Activated naive CD8-positive, alpha-beta T cell treated with anti-CD3 and anti-CD28 coated beads for 36 hours (primary cell): ENCODE measurements around the gene LRP1. TPM values are rescaled to one million over a fixed set of nuclear protein-coding genes. Genes with fewer than 3 reads are reported as not detected.

ENCODE experiments used
- DNase-seq: peaks from one replicate; pipeline ENCODE4 v3.0.0; 2021
- H3K27ac Mint-ChIP-seq: one replicate; pipeline ENCODE4 v1.8.0; 2022; ENCODE audit warnings: mild to moderate bottlenecking, moderate library complexity, mixed read lengths
- H3K27me3 Mint-ChIP-seq: one replicate; pipeline ENCODE4 v1.8.0; 2022; ENCODE audit warnings: mild to moderate bottlenecking, mixed read lengths
- H3K36me3 Mint-ChIP-seq: one replicate; pipeline ENCODE4 v1.8.0; 2021; ENCODE audit warnings: mild to moderate bottlenecking, mixed read lengths
- H3K4me1 Mint-ChIP-seq: one replicate; pipeline ENCODE4 v1.8.0; 2021; ENCODE audit warnings: mixed read lengths
- H3K4me3 Mint-ChIP-seq: one replicate; pipeline ENCODE4 v1.8.0; 2022; ENCODE audit warnings: mild to moderate bottlenecking, moderate library complexity, mixed read lengths
- H3K9me3 Mint-ChIP-seq: one replicate; pipeline ENCODE4 v1.8.0; 2022; ENCODE audit warnings: mixed read lengths
- total RNA-seq, 2 experiments: library from RNA; stranded (reverse); gene quantifications; one replicate each; pipeline ENCODE4 v1.2.3, GENCODE V29; 2021

LRP1 gene
- total RNA-seq, 2 experiments from 2014 or later = 1.3 to 2.0 TPM

DNA sequence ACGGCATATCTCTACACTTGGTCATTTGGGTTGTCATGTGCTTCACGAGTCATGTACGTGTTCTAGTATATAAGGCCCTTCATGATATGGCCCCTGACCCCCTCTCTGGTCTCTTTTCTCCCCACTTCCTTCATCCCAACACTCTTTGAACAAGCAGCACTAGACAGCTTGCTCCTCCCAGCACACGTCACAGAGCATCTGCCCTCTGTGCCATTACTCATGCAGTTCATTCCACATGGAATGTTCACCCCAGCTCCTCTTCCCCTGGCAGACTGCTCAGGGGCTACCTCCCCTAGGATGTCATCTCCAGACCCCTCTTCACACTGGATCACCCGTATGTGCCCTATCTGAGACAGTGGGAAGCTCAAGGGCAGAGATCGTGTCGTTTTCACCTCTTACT is 33.2 kb downstream of the LRP1 start:
- H3K27me3 Mint-ChIP-seq = no peaks in the 10 kb centered on the region
- H3K4me1 Mint-ChIP-seq = peaks cover 6% of the 10 kb centered on the region
- H3K9me3 Mint-ChIP-seq = no peaks in the 10 kb centered on the region
- DNase-seq = no peak
- H3K27ac Mint-ChIP-seq = no peak overlapping the region
- H3K4me3 Mint-ChIP-seq = no peak overlapping the region
- H3K36me3 Mint-ChIP-seq = no peaks in the 10 kb centered on the region

DNA sequence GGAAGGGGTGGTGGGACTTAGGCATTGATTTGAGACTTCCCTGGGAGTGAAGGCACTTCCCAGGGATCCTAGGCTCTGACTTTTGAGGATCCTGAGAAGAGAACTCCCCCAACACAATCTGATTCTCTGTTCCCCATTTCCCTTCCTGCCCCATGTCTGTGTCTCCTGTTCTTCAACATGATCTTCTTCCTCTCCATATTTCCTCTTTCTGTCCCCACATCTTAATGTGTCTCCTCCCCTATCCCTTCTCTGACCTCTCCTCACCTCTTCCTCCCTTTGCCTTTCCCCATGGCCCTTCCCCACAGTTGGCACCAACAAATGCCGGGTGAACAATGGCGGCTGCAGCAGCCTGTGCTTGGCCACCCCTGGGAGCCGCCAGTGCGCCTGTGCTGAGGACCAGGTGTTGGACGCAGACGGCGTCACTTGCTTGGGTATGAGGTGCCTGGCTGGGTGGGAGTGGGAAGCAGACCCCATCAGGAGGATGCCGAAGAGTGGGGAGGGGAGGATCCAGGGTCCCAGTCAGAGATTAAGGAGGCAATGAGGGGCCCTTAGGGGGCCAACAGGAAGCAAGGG is 34.4 kb downstream of the LRP1 start:
- DNase-seq = no peak
- peaks cover 8% of the 10 kb centered on the region for H3K4me1 Mint-ChIP-seq
- no peaks in the 10 kb centered on the region for H3K9me3 Mint-ChIP-seq
- H3K27ac Mint-ChIP-seq = no peak overlapping the region
- no peaks in the 10 kb centered on the region for H3K27me3 Mint-ChIP-seq
- H3K4me3 Mint-ChIP-seq = no peak overlapping the region
- no peaks in the 10 kb centered on the region for H3K36me3 Mint-ChIP-seq

DNA sequence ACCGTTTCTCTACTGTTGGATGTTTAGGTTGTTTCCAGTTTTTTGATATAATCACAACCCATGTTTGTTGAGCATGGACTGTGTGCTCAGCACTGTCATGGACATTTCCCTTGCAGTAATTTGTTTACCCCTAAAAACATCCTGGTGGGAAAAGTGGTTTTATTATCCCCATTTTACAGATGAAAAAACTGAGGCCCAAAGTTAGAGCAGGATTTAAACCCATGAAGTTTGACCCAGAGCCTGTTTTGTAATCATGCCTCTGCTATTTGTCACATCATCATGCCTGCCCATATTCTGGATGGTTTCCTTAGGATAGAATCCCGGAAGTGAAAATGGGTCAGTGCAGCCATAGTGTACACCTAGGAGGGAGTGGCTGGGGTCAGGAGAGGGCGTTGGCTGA is 36.2 kb downstream of the LRP1 start:
- Mint-ChIP-seq H3K27ac (no peak overlapping the region), H3K36me3 (no peaks in the 10 kb centered on the region), H3K9me3 (no peaks in the 10 kb centered on the region), H3K27me3 (no peaks in the 10 kb centered on the region), H3K4me3 (no peak overlapping the region), H3K4me1 (peaks cover 4% of the 10 kb centered on the region)
- DNase-seq = no peak

DNA sequence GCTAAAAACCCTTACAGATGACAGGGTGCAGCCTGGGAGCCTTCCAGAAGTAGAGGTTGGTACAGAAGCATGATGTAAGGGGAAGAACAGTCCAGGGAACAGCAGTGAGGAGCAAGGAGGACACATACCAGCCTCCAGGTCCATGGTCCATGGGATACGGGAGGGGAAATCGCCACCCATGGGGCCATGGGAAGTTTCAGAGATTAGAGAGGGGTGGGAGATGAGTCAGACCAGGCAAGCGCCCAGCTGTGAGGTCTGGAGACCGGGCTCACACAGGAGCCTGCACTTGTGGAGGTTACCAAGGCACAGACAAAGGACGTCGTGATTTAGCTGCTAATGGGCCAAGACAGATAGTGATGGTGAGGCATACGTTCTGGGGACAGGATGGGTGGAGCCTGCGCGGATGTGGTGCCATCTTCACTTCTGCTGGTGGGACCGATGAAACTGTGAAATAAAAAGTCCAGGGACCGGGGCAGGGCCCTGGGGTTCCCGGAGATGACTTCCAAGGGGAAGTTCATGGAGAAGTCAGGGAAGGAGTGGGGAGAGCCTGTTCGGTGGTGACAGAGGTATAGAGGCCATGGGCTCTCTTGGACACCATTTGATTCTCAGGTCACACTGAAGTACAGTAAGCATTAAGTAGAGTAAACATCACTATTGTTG is 36.8 kb downstream of the LRP1 start:
- Mint-ChIP-seq H3K27ac (no peak overlapping the region), H3K4me3 (no peak overlapping the region), H3K9me3 (no peaks in the 10 kb centered on the region), H3K27me3 (no peaks in the 10 kb centered on the region), H3K4me1 (peaks cover 4% of the 10 kb centered on the region), H3K36me3 (no peaks in the 10 kb centered on the region)
- DNase-seq = no peak

DNA sequence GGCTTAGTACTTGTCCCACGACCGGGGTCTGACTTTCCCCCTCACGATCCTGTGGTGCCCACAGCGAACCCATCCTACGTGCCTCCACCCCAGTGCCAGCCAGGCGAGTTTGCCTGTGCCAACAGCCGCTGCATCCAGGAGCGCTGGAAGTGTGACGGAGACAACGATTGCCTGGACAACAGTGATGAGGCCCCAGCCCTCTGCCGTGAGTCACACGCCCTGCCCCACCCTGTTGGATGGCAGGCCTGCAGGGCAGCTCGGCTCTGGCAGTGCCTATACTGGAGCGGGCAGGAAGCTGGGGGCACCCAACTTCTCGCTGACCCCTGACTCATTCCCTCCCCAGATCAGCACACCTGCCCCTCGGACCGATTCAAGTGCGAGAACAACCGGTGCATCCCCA is 37.5 kb downstream of the LRP1 start:
- H3K27ac Mint-ChIP-seq = no peak overlapping the region
- H3K9me3 Mint-ChIP-seq = no peaks in the 10 kb centered on the region
- no peak overlapping the region for H3K4me3 Mint-ChIP-seq
- H3K4me1 Mint-ChIP-seq = peaks cover 4% of the 10 kb centered on the region
- no peak for DNase-seq
- H3K27me3 Mint-ChIP-seq = no peaks in the 10 kb centered on the region
- no peaks in the 10 kb centered on the region for H3K36me3 Mint-ChIP-seq

DNA sequence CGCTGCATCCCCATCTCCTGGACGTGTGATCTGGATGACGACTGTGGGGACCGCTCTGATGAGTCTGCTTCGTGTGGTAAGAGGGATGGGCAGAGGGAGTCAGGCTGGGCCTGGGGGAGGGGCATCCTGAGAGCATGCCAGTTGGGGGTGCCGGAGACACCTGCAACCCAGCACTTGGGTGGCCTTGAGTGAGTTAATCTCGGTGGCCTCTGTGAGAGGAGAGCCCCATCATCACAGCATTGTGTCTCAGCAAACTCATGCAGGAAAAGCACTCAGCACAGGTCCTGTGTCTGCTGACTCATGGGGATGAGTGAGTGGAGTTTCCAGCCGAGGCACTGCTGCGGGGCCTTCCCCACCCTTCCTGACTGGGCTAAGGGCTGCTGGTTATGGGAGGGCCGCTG is 38.7 kb downstream of the LRP1 start:
- no peaks in the 10 kb centered on the region for H3K27me3 Mint-ChIP-seq
- H3K4me1 Mint-ChIP-seq = peaks cover 4% of the 10 kb centered on the region
- no peak overlapping the region for H3K27ac Mint-ChIP-seq
- H3K36me3 Mint-ChIP-seq = no peaks in the 10 kb centered on the region
- peak; percentile 47 for DNase-seq
- no peak overlapping the region for H3K4me3 Mint-ChIP-seq
- H3K9me3 Mint-ChIP-seq = no peaks in the 10 kb centered on the region

DNA sequence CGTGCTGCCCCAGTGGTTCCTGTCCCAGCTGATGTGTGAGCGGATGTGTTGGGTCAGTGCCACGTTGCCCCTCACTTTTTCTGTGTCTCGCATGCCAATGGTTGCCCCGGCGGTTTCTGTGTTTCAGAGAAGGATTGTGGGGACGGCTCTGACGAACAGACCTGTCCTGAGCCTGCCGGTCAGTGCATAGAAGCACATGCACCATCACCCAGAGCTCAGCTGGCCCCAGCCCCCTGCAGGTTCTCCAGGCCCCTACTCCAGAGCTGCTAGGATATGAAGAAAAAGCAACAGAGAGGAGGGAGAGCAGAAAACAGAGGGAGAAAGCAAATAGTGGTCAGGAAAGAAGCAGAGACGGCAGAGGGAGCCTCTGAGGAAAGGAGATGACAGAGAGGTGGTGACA is 39.8 kb downstream of the LRP1 start:
- no peak overlapping the region for H3K27ac Mint-ChIP-seq
- peaks cover 4% of the 10 kb centered on the region for H3K4me1 Mint-ChIP-seq
- no peaks in the 10 kb centered on the region for H3K36me3 Mint-ChIP-seq
- H3K27me3 Mint-ChIP-seq = no peaks in the 10 kb centered on the region
- no peak for DNase-seq
- no peak overlapping the region for H3K4me3 Mint-ChIP-seq
- H3K9me3 Mint-ChIP-seq = no peaks in the 10 kb centered on the region

DNA sequence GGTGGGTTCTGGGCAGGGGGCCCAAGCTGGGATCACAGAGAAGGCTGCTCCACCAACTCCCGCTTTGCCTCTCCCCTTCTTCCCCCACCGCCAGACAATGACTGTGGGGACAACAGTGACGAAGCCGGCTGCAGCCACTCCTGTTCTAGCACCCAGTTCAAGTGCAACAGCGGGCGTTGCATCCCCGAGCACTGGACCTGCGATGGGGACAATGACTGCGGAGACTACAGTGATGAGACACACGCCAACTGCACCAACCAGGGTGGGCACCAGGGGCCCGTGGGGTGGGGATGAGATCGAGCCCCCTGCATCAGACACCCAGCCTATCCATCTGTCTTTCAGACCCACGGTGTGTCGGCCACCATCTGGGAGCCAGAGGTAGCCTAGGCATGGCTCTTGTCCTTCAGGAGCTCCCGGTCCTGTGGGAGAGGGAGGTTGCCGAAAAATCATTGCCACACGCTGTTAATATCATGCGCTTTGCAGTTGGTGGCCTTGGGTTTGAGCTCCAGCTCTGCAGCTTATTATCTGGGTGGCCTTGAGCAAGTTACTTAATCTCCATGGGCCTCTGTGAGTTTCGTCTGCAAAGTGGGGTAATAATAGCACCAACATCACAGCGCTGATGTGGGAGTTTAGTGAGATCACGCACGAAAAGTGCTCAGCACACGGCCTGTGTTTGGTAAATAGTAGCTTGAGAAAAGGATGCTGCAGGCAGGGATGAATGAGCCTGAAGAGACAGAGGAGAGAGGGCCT is 40.9 kb downstream of the LRP1 start:
- Mint-ChIP-seq H3K27me3 (no peaks in the 10 kb centered on the region), H3K27ac (no peak overlapping the region), H3K4me1 (peaks cover 4% of the 10 kb centered on the region), H3K4me3 (no peak overlapping the region), H3K9me3 (no peaks in the 10 kb centered on the region), H3K36me3 (no peaks in the 10 kb centered on the region)
- no peak for DNase-seq

DNA sequence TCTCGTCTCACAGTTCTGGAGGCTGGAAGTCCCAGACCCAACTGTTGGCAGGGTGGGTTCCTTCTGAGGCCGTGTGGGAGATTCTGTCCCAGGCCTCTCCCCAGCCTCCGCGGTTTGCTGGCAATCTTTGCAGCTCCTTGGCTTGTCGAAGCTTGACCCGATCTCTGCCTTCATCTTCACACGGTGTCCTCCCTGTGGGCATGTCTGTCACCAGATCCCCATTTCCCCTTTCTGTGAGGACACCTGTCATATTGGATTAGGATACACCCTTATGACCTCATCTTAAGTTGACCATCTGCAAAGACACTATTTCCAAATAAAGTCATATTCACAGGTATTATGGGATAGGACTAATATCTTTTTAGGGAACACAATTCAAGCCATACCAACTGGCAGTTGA is 41.7 kb downstream of the LRP1 start:
- no peaks in the 10 kb centered on the region for H3K36me3 Mint-ChIP-seq
- H3K27me3 Mint-ChIP-seq = no peaks in the 10 kb centered on the region
- no peak overlapping the region for H3K27ac Mint-ChIP-seq
- peaks cover 4% of the 10 kb centered on the region for H3K4me1 Mint-ChIP-seq
- H3K9me3 Mint-ChIP-seq = no peaks in the 10 kb centered on the region
- H3K4me3 Mint-ChIP-seq = no peak overlapping the region
- no peak for DNase-seq

DNA sequence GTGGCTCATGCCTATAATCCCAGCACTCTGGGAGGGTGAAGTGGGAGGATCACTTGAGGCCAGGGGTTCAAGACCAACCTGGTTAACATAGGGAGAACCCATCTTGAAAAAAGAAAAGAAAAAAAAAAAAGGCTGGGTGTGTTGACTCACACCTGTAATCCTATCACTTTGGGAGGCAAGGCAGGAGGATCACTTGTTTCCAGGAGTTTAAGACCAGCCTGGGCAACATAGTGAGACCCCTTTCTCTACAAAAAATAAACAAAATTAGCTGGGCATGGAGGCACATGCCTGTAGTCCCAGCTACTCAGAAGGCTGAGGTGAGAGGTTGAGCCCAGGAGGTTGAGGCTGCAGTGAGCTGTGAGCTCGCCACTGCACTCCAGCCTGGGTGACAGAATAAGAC is 42.1 kb downstream of the LRP1 start:
- no peaks in the 10 kb centered on the region for H3K9me3 Mint-ChIP-seq
- H3K27me3 Mint-ChIP-seq = no peaks in the 10 kb centered on the region
- no peak overlapping the region for H3K27ac Mint-ChIP-seq
- no peak overlapping the region for H3K4me3 Mint-ChIP-seq
- H3K36me3 Mint-ChIP-seq = no peaks in the 10 kb centered on the region
- DNase-seq = no peak
- peaks cover 4% of the 10 kb centered on the region for H3K4me1 Mint-ChIP-seq

DNA sequence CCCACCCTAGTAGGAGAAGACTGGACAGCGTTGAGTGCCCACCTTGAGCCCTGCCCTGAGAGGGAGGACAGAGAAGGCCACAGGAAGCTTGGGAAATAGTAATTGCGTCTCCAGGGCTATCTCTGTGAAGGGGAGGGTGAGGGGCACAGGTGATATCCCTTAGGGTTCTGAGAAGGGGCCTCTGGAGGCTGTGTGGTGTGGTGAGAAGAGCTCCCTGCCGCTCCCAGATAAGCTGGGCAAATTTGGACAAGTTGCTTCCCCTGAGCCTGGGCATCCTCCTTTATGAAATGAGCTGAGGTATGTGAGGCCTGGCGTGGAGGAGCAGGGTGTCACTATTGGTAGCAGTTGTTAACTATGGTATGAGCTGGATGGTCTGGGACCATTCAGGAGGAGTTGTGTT is 42.6 kb downstream of the LRP1 start:
- H3K27ac Mint-ChIP-seq = no peak overlapping the region
- peaks cover 4% of the 10 kb centered on the region for H3K4me1 Mint-ChIP-seq
- no peak overlapping the region for H3K4me3 Mint-ChIP-seq
- DNase-seq = no peak
- no peaks in the 10 kb centered on the region for H3K9me3 Mint-ChIP-seq
- H3K36me3 Mint-ChIP-seq = no peaks in the 10 kb centered on the region
- no peaks in the 10 kb centered on the region for H3K27me3 Mint-ChIP-seq

DNA sequence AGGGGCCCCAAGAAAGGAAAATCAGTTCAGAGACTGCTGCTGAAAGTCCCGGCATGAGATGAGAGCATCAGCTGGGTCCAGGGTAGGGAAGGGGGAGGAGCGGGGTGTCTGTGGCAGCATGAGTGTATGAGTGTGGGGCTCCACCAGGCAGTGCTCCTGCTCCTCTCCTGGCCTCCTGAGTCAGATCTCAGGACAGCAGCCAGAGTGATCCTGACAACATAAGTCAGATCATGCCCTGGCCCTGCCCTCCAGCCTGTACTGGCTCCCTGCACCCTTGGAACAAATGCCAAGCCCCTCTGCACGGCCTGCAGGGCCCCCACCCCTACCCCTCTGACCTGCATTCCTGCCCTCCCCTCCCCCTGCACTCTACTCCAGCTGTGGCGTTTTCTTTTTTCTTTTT is 43.4 kb downstream of the LRP1 start:
- Mint-ChIP-seq H3K27ac (no peak overlapping the region), H3K27me3 (no peaks in the 10 kb centered on the region), H3K36me3 (no peaks in the 10 kb centered on the region), H3K9me3 (no peaks in the 10 kb centered on the region), H3K4me1 (peaks cover 4% of the 10 kb centered on the region), H3K4me3 (no peak overlapping the region)
- DNase-seq = no peak

DNA sequence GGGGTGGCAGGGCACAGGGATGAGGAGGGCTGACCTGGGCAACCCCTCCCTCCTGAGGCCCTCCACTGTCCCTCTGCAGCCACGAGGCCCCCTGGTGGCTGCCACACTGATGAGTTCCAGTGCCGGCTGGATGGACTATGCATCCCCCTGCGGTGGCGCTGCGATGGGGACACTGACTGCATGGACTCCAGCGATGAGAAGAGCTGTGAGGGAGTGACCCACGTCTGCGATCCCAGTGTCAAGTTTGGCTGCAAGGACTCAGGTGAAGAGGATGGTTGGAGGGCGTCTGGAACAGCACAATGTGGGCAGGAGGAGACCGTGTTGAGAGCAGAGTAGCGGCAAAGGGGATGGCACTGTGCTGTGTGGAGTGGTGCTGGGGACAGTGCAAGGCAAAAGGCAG is 44.8 kb downstream of the LRP1 start:
- H3K27ac Mint-ChIP-seq = no peak overlapping the region
- H3K9me3 Mint-ChIP-seq = no peaks in the 10 kb centered on the region
- no peaks in the 10 kb centered on the region for H3K36me3 Mint-ChIP-seq
- DNase-seq = no peak
- no peak overlapping the region for H3K4me3 Mint-ChIP-seq
- no peaks in the 10 kb centered on the region for H3K4me1 Mint-ChIP-seq
- H3K27me3 Mint-ChIP-seq = no peaks in the 10 kb centered on the region

DNA sequence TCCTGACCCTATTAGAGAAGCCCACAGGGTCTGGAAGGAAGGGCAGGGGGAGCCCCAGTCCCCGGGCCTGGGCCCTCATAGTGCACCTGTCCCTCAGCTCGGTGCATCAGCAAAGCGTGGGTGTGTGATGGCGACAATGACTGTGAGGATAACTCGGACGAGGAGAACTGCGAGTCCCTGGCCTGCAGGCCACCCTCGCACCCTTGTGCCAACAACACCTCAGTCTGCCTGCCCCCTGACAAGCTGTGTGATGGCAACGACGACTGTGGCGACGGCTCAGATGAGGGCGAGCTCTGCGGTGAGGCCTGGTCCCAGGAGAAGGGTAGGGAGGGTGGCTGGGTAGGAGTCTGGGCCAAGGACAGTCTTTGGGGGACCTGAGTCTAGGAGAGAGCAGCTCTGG is 45.4 kb downstream of the LRP1 start:
- H3K36me3 Mint-ChIP-seq = no peaks in the 10 kb centered on the region
- H3K4me1 Mint-ChIP-seq = no peaks in the 10 kb centered on the region
- no peak for DNase-seq
- H3K9me3 Mint-ChIP-seq = no peaks in the 10 kb centered on the region
- H3K4me3 Mint-ChIP-seq = no peak overlapping the region
- H3K27ac Mint-ChIP-seq = no peak overlapping the region
- H3K27me3 Mint-ChIP-seq = no peaks in the 10 kb centered on the region

DNA sequence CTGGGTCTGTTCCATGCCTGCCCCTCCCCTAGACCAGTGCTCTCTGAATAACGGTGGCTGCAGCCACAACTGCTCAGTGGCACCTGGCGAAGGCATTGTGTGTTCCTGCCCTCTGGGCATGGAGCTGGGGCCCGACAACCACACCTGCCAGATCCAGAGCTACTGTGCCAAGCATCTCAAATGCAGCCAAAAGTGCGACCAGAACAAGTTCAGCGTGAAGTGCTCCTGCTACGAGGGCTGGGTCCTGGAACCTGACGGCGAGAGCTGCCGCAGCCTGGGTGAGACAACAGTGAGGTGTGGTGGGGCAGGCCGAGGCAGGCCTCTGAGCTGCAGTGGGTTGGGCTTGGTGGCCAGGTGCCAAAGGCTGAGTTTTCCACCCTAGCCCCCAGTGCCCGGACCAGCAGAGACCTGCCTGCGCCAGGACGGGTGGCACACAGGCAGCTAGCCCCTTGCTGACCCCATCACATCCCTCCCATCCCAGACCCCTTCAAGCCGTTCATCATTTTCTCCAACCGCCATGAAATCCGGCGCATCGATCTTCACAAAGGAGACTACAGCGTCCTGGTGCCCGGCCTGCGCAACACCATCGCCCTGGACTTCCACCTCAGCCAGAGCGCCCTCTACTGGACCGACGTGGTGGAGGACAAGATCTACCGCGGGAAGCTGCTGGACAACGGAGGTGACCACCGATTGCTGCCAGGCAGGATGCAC is 47.3 kb downstream of the LRP1 start:
- DNase-seq = peak; percentile 41
- no peaks in the 10 kb centered on the region for H3K36me3 Mint-ChIP-seq
- no peaks in the 10 kb centered on the region for H3K27me3 Mint-ChIP-seq
- no peaks in the 10 kb centered on the region for H3K9me3 Mint-ChIP-seq
- no peaks in the 10 kb centered on the region for H3K4me1 Mint-ChIP-seq
- H3K4me3 Mint-ChIP-seq = no peak overlapping the region
- H3K27ac Mint-ChIP-seq = no peak overlapping the region
